ENCODE data around the gene CERK. TPM values are rescaled to one million over a fixed set of nuclear protein-coding genes. Genes with fewer than 3 reads are reported as not detected.

The CERK gene
- total RNA-seq, 1 experiment from 2014 or later, result 24.9 TPM

Other genes with a start within 250 kb of the CERK start
- 37.6 and 55.4 TPM in 2 replicates for gene CELSR1, start 200.6 kb downstream of the CERK start, total RNA-seq (2021)
- gene GRAMD4, start 117.9 kb downstream of the CERK start, total RNA-seq (2021), result 36.4 and 38.2 TPM in 2 replicates
- gene TBC1D22A, start 24.4 kb upstream of the CERK start, total RNA-seq (2021), result 40.3 and 41.4 TPM in 2 replicates

Measured in PC-9 (cell line).